ENCODE data around the gene AGTPBP1.

DNA sequence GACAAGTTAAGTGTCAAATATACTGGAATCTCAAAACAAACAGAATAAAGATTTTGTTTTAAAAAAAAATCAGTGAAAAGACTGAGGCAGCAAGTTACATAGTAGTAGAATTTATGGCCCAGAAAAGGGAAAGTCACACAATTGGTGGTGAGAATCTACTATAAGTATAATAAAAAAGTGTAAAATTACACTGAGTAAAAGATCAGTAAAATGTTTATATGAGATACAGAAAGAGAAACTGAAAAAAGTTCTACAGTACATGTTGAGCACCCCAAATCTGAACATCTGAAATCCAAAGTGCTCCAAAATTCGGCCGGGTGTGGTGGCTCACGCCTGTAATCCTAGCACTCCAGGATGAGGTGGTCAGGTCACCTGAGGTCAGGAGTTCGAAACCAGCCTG is 15.0 kb downstream of the AGTPBP1 start:
- TF ChIP-seq, protein P1, sequence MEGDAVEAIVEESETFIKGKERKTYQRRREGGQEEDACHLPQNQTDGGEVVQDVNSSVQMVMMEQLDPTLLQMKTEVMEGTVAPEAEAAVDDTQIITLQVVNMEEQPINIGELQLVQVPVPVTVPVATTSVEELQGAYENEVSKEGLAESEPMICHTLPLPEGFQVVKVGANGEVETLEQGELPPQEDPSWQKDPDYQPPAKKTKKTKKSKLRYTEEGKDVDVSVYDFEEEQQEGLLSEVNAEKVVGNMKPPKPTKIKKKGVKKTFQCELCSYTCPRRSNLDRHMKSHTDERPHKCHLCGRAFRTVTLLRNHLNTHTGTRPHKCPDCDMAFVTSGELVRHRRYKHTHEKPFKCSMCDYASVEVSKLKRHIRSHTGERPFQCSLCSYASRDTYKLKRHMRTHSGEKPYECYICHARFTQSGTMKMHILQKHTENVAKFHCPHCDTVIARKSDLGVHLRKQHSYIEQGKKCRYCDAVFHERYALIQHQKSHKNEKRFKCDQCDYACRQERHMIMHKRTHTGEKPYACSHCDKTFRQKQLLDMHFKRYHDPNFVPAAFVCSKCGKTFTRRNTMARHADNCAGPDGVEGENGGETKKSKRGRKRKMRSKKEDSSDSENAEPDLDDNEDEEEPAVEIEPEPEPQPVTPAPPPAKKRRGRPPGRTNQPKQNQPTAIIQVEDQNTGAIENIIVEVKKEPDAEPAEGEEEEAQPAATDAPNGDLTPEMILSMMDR (IDR thresholded peaks at IDR 0.05): no peak
- no peak for TF ChIP-seq POLR2A (IDR thresholded peaks at IDR 0.05)
